ENCODE results near the gene LCP1.

The LCP1 gene

GRCh38 chr13:46207828-46208227 is 25.9 kb upstream of the LCP1 start:
- Histone ChIP-seq H3K27ac (replicated peaks) (no peak overlapping the region), H3K27me3 (ENCODE audit: insufficient read depth, poor library complexity, severe bottlenecking) (no peaks in the 10 kb centered on the region), H3K4me3 (replicated peaks; ENCODE audit: insufficient read depth, low read length) (no peak overlapping the region)
- DNase-seq (ENCODE audit: low read depth in 1 of 2, low spot score in 1 of 2), result no peak
- TF ChIP-seq SPI1 (IDR thresholded peaks at IDR 0.05; ENCODE audit: borderline replicate concordance, low read depth) (no peak), REST (IDR thresholded peaks at IDR 0.05; ENCODE audit: insufficient replicate concordance, low read depth) (no peak), GABPA (IDR thresholded peaks at IDR 0.05; ENCODE audit: low read depth) (no peak), POLR2AphosphoS5 (IDR thresholded peaks at IDR 0.05; ENCODE audit: low read depth) (no peak)

DNA sequence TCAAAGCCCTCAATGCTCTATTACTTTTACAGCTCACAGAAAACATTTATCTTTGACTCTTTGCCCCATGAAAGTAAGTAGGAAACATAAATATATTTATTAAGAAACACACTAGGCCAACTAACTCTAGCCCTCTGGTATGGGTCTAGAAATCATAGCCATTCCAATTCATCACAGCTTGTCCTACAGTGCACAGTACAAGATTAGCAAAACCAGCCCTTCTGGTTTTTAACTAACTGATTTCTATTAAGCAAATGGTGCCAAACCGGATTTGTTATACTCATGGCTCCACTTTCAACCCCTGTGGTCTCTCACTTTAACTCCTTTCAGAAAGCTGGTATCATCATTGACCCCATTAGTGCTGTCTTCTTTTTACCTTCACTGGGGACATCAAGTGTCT is 24.2 kb upstream of the LCP1 start:
- H3K27ac ChIP-seq (replicated peaks), result no peak overlapping the region
- H3K27me3 ChIP-seq (ENCODE audit: insufficient read depth, poor library complexity, severe bottlenecking), result no peaks in the 10 kb centered on the region
- TF ChIP-seq SPI1 (IDR thresholded peaks at IDR 0.05; ENCODE audit: borderline replicate concordance, low read depth) (no peak), CTCF (IDR thresholded peaks at IDR 0.05; ENCODE audit: insufficient read depth, low read length) (no peak), POLR2AphosphoS5 (IDR thresholded peaks at IDR 0.05; ENCODE audit: low read depth) (no peak), REST (IDR thresholded peaks at IDR 0.05; ENCODE audit: insufficient replicate concordance, low read depth) (no peak), GABPA (IDR thresholded peaks at IDR 0.05; ENCODE audit: low read depth) (no peak)
- H3K4me3 ChIP-seq (replicated peaks; ENCODE audit: insufficient read depth, low read length), result no peak overlapping the region
- no peak for DNase-seq (ENCODE audit: low read depth in 1 of 2, low spot score in 1 of 2)

DNA sequence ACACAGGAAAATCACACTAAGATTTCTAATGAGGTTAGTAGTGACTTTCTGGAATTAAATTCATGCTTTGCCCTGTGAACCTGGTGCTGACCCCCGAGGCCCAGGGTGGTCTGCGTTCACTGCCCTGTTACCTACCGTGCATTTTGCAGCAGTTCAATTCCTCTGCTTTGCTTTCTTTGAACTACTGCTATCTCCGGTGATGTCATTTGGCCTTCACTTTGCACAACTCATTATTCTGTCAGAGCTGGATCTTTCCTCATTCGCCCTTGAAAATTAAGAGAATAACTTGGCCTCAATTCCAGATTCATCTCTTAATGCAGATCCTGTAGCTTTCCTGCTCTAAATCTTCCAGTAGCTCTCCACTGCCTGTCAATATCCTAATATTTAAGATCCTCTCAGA is 21.0 kb upstream of the LCP1 start:
- DNase-seq (ENCODE audit: low read depth in 1 of 2, low spot score in 1 of 2), result no peak
- no peak for TF ChIP-seq GABPA (IDR thresholded peaks at IDR 0.05; ENCODE audit: low read depth)
- Histone ChIP-seq H3K27ac (replicated peaks) (no peak overlapping the region), H3K27me3 (ENCODE audit: insufficient read depth, poor library complexity, severe bottlenecking) (no peaks in the 10 kb centered on the region), H3K4me3 (replicated peaks; ENCODE audit: insufficient read depth, low read length) (no peak overlapping the region)

DNA sequence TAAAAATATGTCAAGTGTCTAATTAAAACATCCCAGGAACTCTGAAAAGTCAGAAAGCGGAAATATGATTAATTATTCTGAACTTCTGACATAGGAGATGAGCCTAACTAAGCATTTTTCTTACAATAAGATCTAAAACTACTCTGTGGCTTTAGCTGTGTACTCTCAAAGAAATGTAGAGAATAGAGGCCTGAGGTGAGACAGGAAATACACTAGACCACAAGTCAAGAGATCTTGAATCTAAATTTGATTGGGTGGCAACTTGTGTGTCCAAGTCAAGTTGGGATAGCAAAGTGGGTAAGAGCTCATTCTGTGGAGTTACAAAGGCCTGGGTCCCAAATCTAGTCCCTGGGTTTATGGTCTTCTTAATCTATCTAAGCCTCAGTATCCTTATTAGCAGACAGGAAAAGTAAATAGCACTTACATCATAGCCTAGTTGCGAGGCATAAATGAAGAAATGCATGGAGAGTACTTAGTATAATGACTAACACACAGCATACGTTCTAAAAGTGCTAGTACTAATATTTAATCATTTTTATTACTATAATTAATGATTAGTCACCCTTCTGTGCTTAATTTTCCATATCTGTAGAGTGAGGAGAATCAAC is 20.3 kb upstream of the LCP1 start:
- H3K27me3 ChIP-seq (ENCODE audit: insufficient read depth, poor library complexity, severe bottlenecking), result no peaks in the 10 kb centered on the region
- no peak overlapping the region for H3K4me3 ChIP-seq (replicated peaks; ENCODE audit: insufficient read depth, low read length)
- DNase-seq (ENCODE audit: low read depth in 1 of 2, low spot score in 1 of 2), result no peak
- no peak for TF ChIP-seq REST (IDR thresholded peaks at IDR 0.05; ENCODE audit: insufficient replicate concordance, low read depth)
- TF ChIP-seq SPI1 (IDR thresholded peaks at IDR 0.05; ENCODE audit: borderline replicate concordance, low read depth), result no peak
- H3K27ac ChIP-seq (replicated peaks), result no peak overlapping the region

Data from HL-60 (cell line).